ENCODE results near the gene CAMK2D. TPM values are rescaled to one million over a fixed set of nuclear protein-coding genes. Genes with fewer than 3 reads are reported as not detected.

The CAMK2D gene
- total RNA-seq, 1 donor: 207 TPM

DNA sequence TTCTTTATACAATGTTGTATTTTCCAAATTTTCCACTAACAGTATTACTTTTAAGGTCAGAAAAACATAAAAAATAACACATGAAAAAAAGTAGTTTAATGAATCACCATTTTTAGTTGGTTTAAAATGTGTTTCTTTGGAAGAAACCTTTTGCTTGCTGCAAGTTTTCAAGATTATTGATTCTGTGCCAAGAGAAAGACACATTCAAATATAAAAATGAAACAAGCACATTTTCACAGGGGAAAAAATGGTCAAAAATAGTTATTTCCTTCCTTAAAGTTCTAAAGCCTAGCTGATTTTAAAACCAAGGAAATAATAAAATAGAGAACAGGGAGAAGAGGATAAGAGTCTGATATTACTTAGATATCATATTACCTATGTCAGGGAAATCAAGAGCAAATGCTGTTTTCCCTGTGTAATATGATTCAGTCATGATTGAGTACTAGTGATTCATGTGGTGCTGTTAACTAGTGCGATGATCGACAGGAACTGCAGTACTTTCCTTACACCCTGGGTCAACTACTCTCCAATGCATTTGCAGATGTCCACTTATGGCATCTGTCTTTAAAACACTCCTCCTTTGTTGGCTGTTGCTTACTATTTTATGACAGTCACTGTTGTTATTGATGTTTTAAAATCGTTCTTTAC lies 103.8 kb downstream of the CAMK2D start:
- Histone ChIP-seq H3K9me3 (ENCODE audit: low read depth, low read length) (no peaks in the 10 kb centered on the region), H3K27ac (ENCODE audit: low read depth, low read length) (peak overlapping the region; percentile 7), H2AFZ (ENCODE audit: low read length) (no peak overlapping the region), H3K4me2 (ENCODE audit: insufficient read depth, low read length) (peak overlapping the region; percentile 62), H3K36me3 (ENCODE audit: insufficient read depth, low read length) (no peaks in the 10 kb centered on the region), H3K4me3 (ENCODE audit: insufficient read depth, low read length) (no peak overlapping the region), H4K20me1 (ENCODE audit: insufficient read depth, low read length) (peaks cover 10% of the 10 kb centered on the region), H3K4me1 (ENCODE audit: insufficient read depth, low read length) (peaks cover 22% of the 10 kb centered on the region), H3K79me2 (ENCODE audit: insufficient read depth, low read length) (peaks cover 80% of the 10 kb centered on the region), H3K27me3 (ENCODE audit: insufficient read depth, low read length) (no peaks in the 10 kb centered on the region)
- TF ChIP-seq, protein P1, sequence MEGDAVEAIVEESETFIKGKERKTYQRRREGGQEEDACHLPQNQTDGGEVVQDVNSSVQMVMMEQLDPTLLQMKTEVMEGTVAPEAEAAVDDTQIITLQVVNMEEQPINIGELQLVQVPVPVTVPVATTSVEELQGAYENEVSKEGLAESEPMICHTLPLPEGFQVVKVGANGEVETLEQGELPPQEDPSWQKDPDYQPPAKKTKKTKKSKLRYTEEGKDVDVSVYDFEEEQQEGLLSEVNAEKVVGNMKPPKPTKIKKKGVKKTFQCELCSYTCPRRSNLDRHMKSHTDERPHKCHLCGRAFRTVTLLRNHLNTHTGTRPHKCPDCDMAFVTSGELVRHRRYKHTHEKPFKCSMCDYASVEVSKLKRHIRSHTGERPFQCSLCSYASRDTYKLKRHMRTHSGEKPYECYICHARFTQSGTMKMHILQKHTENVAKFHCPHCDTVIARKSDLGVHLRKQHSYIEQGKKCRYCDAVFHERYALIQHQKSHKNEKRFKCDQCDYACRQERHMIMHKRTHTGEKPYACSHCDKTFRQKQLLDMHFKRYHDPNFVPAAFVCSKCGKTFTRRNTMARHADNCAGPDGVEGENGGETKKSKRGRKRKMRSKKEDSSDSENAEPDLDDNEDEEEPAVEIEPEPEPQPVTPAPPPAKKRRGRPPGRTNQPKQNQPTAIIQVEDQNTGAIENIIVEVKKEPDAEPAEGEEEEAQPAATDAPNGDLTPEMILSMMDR (IDR thresholded peaks at IDR 0.05; ENCODE audit: extremely low read depth, low read depth, low read length): no peak
- DNase-seq (ENCODE audit: insufficient read length, low spot score, missing footprints): no peak

DNA sequence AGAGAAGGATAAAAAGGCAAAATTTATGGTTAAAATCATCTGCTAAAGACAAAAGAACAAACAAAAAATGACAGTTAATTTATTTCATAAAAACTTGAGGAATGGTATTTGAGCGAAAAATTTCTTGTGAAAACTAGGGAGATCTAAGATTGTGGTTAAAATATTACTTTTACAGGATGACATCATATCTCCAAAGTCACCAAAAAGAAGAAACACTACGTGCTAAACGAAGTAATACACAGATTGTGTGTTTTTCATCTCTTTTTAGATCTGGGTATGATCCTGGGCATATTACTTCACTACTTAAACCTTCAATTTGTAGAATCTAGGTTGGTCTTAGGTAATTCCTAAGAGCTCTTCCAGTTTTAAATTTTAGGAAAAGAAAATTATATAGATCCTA lies 107.7 kb downstream of the CAMK2D start:
- peaks cover 78% of the 10 kb centered on the region for H3K79me2 ChIP-seq (ENCODE audit: insufficient read depth, low read length)
- peaks cover 18% of the 10 kb centered on the region for H3K4me1 ChIP-seq (ENCODE audit: insufficient read depth, low read length)
- DNase-seq (ENCODE audit: insufficient read length, low spot score, missing footprints): no peak
- H3K27me3 ChIP-seq (ENCODE audit: insufficient read depth, low read length): no peaks in the 10 kb centered on the region
- H3K9me3 ChIP-seq (ENCODE audit: low read depth, low read length): no peaks in the 10 kb centered on the region
- no peak overlapping the region for H3K27ac ChIP-seq (ENCODE audit: low read depth, low read length)
- H2AFZ ChIP-seq (ENCODE audit: low read length): no peak overlapping the region
- TF ChIP-seq, protein P1 (IDR thresholded peaks at IDR 0.05; ENCODE audit: extremely low read depth, low read depth, low read length): no peak
- H3K36me3 ChIP-seq (ENCODE audit: insufficient read depth, low read length): no peaks in the 10 kb centered on the region
- H4K20me1 ChIP-seq (ENCODE audit: insufficient read depth, low read length): peaks cover 10% of the 10 kb centered on the region
- no peak overlapping the region for H3K4me3 ChIP-seq (ENCODE audit: insufficient read depth, low read length)
- H3K4me2 ChIP-seq (ENCODE audit: insufficient read depth, low read length): no peak overlapping the region

DNA sequence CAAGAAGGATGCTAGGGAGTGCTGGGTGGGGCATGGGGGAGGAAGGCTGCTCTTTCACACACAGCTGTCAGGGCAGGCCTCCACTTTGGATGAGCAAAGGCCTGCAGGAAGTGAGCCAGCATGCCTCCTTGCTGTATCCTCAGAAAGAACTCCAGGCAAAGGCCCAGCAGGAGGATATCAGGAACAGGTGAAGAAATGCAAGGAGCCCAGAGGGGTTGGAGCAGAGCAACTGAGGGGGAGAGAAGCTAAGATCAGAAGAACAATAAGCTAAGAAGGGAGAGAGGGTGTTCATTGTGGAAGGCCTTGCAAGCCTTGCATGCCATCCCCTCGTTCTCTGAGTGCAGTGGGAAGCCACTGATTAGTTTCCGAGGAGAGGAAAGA lies 115.1 kb downstream of the CAMK2D start:
- Histone ChIP-seq H2AFZ (ENCODE audit: low read length) (no peak overlapping the region), H3K4me3 (ENCODE audit: insufficient read depth, low read length) (no peak overlapping the region), H3K4me1 (ENCODE audit: insufficient read depth, low read length) (peaks cover 22% of the 10 kb centered on the region), H3K36me3 (ENCODE audit: insufficient read depth, low read length) (no peaks in the 10 kb centered on the region), H3K79me2 (ENCODE audit: insufficient read depth, low read length) (peaks cover 76% of the 10 kb centered on the region), H3K4me2 (ENCODE audit: insufficient read depth, low read length) (peak overlapping the region; percentile 8), H3K9me3 (ENCODE audit: low read depth, low read length) (no peaks in the 10 kb centered on the region), H4K20me1 (ENCODE audit: insufficient read depth, low read length) (peaks cover 19% of the 10 kb centered on the region), H3K27me3 (ENCODE audit: insufficient read depth, low read length) (no peaks in the 10 kb centered on the region), H3K27ac (ENCODE audit: low read depth, low read length) (no peak overlapping the region)
- DNase-seq (ENCODE audit: insufficient read length, low spot score, missing footprints): no peak
- TF ChIP-seq, protein P1 (IDR thresholded peaks at IDR 0.05; ENCODE audit: extremely low read depth, low read depth, low read length): no peak

DNA sequence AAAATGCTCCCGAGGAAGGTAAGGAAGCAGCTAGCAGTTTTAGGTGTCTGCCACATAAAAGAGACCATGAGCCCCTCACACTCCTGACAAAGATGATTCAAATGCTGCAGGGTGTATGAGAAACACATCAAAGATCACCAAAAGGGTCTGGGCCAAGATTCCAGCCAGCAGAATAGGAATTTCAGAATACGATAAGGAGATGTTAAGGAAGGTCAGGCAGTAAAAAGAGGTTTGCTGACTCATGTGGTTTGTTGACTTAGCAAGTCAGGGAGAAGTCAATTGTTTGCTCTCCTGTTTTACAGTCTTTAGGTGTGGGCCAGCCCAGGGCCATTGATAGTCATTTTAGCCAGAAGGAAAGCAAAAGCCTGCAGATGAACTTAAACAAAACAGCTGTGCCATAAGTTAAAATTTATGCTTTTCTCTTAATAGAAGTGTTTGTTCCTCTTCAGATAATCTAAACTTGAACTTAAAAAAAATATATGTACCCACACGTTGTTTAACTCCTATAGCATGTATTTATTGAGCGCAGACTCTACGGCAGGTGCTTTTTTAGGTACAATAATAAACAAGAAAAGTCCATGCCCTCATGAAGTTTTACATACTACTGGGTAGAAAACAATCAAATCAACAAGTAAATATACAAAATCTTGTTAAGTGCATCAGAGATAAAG lies 115.6 kb downstream of the CAMK2D start:
- Histone ChIP-seq H3K4me3 (ENCODE audit: insufficient read depth, low read length) (no peak overlapping the region), H3K4me1 (ENCODE audit: insufficient read depth, low read length) (peaks cover 22% of the 10 kb centered on the region), H3K27ac (ENCODE audit: low read depth, low read length) (peak overlapping the region; percentile 43), H4K20me1 (ENCODE audit: insufficient read depth, low read length) (peaks cover 19% of the 10 kb centered on the region), H2AFZ (ENCODE audit: low read length) (no peak overlapping the region), H3K27me3 (ENCODE audit: insufficient read depth, low read length) (no peaks in the 10 kb centered on the region), H3K79me2 (ENCODE audit: insufficient read depth, low read length) (peaks cover 73% of the 10 kb centered on the region), H3K36me3 (ENCODE audit: insufficient read depth, low read length) (no peaks in the 10 kb centered on the region), H3K9me3 (ENCODE audit: low read depth, low read length) (no peaks in the 10 kb centered on the region), H3K4me2 (ENCODE audit: insufficient read depth, low read length) (peak overlapping the region; percentile 8)
- TF ChIP-seq, protein P1 (IDR thresholded peaks at IDR 0.05; ENCODE audit: extremely low read depth, low read depth, low read length): no peak
- DNase-seq (ENCODE audit: insufficient read length, low spot score, missing footprints): no peak

Data from osteoblast (primary cell).